Stimulated activated CD4-positive, alpha-beta T cell treated with anti-CD3 and anti-CD28 coated beads, TNF-alpha, amount 100 ng/mL, for 4 hours (primary cell): ENCODE data around the gene BRD1.

Experiments
- DNase-seq, 3 experiments: peaks; one replicate each; pipeline ENCODE4 v3.0.0-alpha.2; 2020; ENCODE audit warnings: low read depth in 3 of 3

Gene BRD1

GRCh38 chr22:49801391-49802060 is 26.1 kb downstream of the BRD1 start:
- no peak for DNase-seq

DNA sequence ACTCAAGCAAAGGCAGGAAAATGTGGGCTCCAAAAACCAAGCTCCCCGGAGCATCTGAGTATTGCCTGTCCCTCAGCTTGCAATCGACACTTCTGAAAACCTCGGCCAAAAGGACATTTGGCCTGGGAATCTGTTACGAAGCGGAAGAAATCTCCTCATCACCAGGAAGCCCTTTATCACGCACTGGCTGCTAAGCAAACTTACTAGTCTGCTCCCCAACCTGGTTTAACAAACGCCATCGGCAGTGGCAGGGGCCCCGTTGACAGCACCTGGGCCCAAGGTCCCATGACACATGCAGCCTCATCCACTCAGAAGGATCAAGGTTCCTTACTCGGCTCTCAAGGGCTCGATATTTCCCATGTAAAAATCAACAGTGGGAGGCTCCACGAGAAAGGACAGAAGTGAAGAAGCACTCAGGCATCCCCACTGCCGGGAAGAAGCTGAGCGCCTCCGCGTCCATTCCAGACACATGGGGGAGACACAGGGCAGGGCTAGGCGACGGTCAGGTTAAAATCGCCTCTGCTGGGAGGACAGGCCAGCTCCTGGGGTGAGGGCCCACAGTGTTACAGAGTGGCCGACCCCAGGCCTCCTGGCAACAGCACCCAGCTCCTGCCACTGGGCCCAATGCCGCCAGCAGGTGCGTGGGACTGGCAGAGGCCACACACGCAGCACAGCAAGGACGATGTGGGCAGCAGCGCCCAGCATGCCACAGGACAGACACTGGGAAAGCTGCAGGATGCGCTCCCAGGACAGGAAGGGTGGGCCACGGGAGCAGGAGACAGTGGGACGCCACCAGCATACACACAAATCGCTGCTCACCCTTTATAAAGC is 27.1 kb downstream of the BRD1 start:
- no peak for DNase-seq

DNA sequence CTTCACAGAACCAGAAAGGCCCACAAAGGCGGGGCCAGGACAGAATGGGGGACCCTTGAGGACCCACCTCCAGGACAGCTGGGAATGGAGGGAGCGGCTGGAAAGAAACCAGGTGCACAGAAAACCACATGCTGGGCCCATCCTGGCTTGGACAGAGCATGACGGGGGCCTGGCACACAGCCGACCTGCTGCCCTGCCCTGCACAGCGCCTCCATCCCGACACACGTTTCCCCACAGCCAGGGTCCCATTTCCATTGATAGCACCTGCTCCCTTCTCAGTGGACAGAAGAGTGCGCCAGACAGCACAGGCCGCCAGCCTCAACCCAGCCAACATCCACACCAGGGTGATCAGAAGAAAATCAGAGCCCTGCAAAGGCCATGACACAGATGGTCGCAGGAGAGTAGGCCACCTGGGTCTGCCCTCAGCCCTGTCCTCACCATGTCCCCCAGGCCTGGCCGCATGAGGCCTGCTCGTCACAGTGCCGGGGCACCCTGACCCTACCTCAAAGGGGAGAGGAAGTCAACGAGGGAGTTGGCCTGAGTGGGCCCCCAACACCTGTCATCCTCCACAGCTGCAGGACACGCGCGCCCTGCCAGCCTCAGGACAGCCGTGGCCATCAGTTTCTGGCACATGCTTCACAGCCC is 28.1 kb downstream of the BRD1 start:
- no peak for DNase-seq

- DNase-seq = no peak
These were observed 29.1 kb downstream of the BRD1 start for GRCh38 chr22:49798486-49799151.

DNA sequence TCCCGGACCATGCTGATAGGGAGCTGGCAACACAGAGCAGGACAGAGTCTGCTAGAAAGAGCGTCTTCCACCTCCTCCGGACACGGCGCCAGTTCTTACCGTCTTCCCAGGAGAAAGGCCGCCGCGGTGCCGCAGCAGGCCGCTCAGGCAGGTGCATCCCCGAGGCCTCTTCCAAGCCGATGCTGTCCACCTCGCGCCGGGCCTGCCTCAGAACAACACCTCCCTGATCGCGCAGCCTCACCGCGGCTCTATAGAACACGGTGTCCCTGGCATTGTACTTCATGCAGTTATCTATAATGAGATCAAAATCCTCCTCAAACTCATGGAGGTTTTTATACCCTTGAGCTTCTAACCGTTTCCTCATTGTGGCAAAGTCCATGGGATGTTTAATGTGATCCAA is 30.0 kb downstream of the BRD1 start:
- no peak for DNase-seq

- no peak for DNase-seq
These were observed 30.9 kb downstream of the BRD1 start for GRCh38 chr22:49796596-49797270.

- no peak for DNase-seq
These were observed 32.2 kb downstream of the BRD1 start for GRCh38 chr22:49795521-49795920.

GRCh38 chr22:49793871-49794270 is 33.8 kb downstream of the BRD1 start:
- no peak for DNase-seq

- DNase-seq = no peak
These were observed 34.4 kb downstream of the BRD1 start for GRCh38 chr22:49793296-49793695.

DNA sequence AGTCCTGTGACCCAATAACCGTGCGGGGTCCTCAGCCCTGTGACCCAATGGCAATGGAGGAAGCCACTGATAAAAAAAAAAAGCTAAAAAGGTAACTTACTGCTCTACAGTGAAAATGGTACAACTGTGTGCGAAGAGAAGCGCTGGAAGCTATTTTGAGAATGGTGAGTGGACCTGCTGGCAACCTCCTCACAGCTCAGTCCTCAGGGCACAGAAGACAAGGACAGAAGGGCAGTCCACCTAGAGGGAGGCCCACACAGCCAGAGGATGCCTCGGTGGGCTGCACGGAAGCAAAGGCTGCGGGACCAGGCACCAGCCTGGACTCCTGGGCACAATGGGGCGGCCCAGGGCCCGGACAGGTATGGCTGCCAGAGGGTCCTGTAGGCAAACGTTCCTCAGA is 35.6 kb downstream of the BRD1 start:
- DNase-seq = no peak

- no peak for DNase-seq
These were observed 36.0 kb downstream of the BRD1 start for GRCh38 chr22:49791682-49792081.

DNA sequence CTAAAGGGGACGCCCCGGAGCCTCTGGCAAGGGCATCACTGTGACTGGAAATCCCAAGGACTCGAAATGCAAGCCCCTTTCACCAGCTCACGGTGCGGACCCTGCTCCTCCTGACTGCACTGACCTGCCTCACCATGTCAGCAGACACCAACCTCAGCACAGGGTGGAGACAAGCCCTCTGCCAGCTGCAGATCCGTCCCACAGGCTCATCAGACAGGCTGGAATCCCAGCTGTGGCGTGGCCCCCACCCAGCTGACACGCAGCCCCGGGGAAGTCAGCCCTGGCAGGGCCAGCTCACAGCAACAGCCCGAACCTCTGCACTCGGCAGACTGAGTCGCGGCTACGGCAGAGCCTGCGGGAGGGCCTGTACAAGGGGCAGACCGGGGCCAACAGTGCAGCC is 36.8 kb downstream of the BRD1 start:
- DNase-seq = no peak

DNA sequence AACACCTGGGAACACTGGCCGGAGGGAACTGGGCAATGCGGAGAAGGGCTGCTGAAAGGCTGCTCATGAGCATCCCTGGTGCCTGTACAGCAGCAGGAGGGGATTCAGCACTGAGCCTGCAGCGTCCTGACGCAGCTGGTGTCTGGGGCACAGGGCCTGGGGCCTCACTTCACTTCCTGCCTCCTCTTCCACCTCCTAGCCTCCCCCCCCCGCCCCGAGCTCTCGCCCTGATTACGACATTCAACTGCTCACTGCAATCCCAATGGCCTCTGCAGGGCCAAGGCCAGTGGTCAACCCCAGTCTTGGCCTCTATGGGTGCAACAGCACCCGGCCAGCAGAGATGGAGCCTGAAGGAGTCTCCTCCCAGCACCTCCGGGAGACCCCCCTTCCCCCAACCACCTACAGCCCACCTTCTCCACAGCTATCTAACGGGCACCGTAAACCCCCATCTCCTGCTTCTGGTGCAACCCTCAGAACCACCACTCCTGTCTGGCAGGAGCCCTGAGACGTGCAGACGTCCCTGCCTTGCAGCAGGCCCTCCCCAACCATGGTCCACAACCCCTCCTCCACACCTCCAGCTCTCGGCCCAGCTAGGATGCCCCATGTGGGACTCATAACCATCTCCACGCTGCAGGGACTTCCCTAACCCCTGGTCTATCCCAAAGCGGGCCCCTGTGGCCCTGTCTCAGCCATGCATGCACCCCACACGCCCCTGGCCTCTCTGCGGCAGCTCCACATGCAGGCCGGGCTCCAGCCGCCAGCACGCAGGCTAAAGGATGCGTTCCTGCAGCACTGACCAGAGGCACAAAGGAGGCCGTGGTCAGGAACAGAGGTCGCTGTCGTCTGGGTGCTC is 38.2 kb downstream of the BRD1 start:
- DNase-seq = no peak

- no peak for DNase-seq
These were observed 39.2 kb downstream of the BRD1 start for GRCh38 chr22:49788504-49788903.

- no peak for DNase-seq
These were observed 39.8 kb downstream of the BRD1 start for GRCh38 chr22:49787861-49788260.

- no peak for DNase-seq
These were observed 40.5 kb downstream of the BRD1 start for GRCh38 chr22:49786976-49787706.

- no peak for DNase-seq
These were observed 41.7 kb downstream of the BRD1 start for GRCh38 chr22:49785841-49786471.

GRCh38 chr22:49785046-49785521 is 42.6 kb downstream of the BRD1 start:
- DNase-seq = no peak

- DNase-seq = no peak
These were observed 43.1 kb downstream of the BRD1 start for GRCh38 chr22:49784630-49784971.
